NCI-H1048 (cell line): ENCODE measurements around the gene RPL35.

Source experiments
- DNase-seq: peaks from one replicate; lab custom pipeline; 2025; lab: John Stamatoyannopoulos, UW

Gene RPL35

GRCh38 chr9:124861342-124862229 is at the start of gene RPL35, which contains the start of gene ARPC5L:
Gene RPL35, minus strand, starts transcription at chr9:124861957. Its CDS starts 45 bp downstream, at chr9:124861912.
Gene ARPC5L, plus strand, starts transcription at chr9:124862130. Its CDS starts 7,161 bp downstream, at chr9:124869291.
- DNase-seq = peak; percentile 90

DNA sequence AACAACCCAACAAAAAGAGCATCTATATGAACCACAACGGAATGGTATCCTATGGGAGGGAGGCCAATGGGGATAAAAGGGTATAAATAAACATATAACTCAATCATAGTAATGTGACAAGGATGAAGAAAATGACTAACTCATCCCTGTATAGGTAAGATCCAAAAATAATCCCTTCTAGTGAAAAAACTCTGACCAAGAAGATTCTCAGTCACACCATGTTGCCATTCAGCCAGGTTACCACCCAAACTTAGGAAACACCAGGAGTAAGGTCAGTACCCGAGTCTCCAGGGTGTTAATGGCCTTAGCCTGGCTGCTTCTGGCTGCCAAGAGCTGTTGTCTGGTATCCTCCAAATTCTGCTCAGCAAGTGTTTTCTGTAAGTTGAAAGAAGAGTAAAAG is 46.3 kb upstream of the RPL35 start:
- no peak for DNase-seq

GRCh38 chr9:124906966-124907365 is 45.2 kb upstream of the RPL35 start:
- no peak for DNase-seq

- DNase-seq = no peak
Measured at GRCh38 chr9:124899845-124900244, 38.1 kb upstream of the RPL35 start.

- DNase-seq = no peak
Measured at GRCh38 chr9:124897570-124898460, 36.1 kb upstream of the RPL35 start.

DNA sequence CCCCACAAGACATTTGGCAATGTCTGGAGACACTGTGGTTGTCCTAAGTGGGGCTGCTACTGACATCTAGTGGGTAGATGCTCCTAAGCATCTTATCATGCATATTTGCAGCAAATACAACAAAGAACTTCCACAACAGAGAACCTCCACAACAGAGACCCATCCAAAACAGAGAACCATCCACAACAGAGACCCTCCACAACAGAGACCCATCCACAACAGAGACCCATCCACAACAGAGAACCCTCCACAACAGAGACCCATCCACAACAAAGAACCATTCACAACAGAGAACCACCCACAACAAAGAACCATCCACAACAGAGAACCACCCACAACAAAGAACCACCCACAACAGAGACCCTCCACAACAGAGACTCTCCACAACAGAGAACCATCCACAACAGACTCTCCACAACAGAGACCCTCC is 33.0 kb upstream of the RPL35 start:
- no peak for DNase-seq

GRCh38 chr9:124894035-124894740 is 32.4 kb upstream of the RPL35 start:
- DNase-seq = no peak

- no peak for DNase-seq
Measured at GRCh38 chr9:124890179-124890578, 28.4 kb upstream of the RPL35 start.

DNA sequence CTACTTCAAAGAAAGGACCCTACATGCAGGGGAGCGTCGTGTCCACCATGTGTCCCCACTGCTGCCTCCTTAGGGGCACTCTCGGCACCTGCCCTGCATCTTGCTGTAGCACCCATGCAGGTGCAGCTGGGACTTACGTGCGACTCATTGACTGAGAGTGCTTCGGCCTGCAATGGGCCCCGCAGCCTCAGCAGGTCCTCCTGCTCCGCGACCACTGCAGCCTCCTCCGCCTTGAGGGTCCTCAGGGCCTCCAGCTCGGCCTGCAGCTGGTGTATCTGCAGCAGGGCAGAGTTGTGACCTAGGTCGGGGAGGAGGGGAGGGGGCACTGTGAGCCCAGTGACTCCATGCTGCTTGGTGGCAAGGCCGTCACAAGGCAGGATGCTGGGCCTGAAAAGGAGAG is 27.2 kb upstream of the RPL35 start:
- DNase-seq = no peak

GRCh38 chr9:124887832-124888231 is 26.1 kb upstream of the RPL35 start:
- DNase-seq = no peak

- DNase-seq = no peak
Measured at GRCh38 chr9:124886866-124887492, 25.2 kb upstream of the RPL35 start.

GRCh38 chr9:124886461-124886860 is 24.7 kb upstream of the RPL35 start:
- DNase-seq = no peak

- DNase-seq = no peak
Measured at GRCh38 chr9:124885551-124885950, 23.8 kb upstream of the RPL35 start.

- no peak for DNase-seq
Measured at GRCh38 chr9:124884376-124884775, 22.6 kb upstream of the RPL35 start.

DNA sequence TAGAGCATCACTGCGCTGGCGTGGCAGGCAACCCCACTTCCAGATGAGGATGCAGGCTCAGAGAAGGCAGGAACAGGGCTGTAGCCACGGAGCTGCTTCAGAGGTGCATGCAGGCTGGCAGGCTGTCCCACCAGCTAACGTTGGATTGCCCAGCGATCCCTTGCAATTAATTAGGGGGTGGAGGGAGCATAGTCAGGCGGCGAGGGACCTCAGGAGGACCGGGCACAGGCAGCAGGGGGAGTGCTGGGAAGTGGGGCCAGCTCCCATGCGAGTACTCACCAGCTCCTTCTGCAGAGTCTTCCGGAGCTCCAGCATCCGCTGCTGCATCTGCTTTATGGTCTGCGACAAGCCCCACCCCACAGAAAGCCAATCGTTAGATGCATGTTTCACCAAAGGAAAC is 20.5 kb upstream of the RPL35 start:
- no peak for DNase-seq

- DNase-seq = no peak
Measured at GRCh38 chr9:124881138-124881743, 19.5 kb upstream of the RPL35 start.

- DNase-seq = no peak
Measured at GRCh38 chr9:124880501-124880900, 18.7 kb upstream of the RPL35 start.

- DNase-seq = no peak
Measured at GRCh38 chr9:124879226-124879625, 17.5 kb upstream of the RPL35 start.

DNA sequence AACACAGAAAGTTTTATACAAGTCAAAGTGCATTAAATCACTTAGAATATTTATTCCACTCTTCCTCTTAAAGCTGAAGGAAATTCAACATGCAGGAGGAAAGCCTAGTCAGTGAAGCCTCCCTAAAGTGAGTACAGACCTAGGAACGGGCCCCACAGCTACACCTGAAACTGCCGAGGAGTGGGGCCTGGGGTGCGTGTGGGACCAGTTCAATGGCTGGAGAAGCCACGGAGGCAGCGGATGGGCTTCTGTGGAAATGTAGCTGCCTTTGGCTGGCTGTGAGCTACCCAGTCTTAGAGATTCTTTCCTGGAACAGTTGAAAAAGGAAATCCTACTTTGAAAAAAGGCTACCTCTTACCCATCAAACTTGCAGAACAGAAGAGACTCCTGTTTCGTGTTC is 16.8 kb upstream of the RPL35 start:
- DNase-seq = no peak

- no peak for DNase-seq
Measured at GRCh38 chr9:124878021-124878420, 16.3 kb upstream of the RPL35 start.
